ENCODE data around the gene NDUFB5. TPM values are rescaled to one million over a fixed set of nuclear protein-coding genes. Genes with fewer than 3 reads are reported as not detected.
A peak's percentile ranks its signal among the peaks of the same experiment; 100 is the strongest.

NDUFB5 gene
- total and polyA plus RNA-seq, 10 of the 15 experiments (the other 5 are each of a cell fraction or from before 2014, with no cell fraction given), result 82.0 to 320 (median 126) TPM

GRCh38 chr3:179608931-179609720 is 4.5 kb downstream of the NDUFB5 start (continued):
- TF ChIP-seq SKIL (IDR thresholded peaks at IDR 0.05; ENCODE audit: low read depth, poor library complexity, severe bottlenecking) (no peak), MAX (IDR thresholded peaks at IDR 0.05; ENCODE audit: low read depth, low read length) (no peak), SUPT20H (IDR thresholded peaks at IDR 0.05; ENCODE audit: borderline replicate concordance, control insufficient read depth, low read depth, low read length) (no peak), ATF7 (IDR thresholded peaks at IDR 0.05; ENCODE audit: low read depth) (peak; percentile 44), TARDBP (IDR thresholded peaks at IDR 0.05; ENCODE audit: borderline replicate concordance) (no peak), ELK1 (IDR thresholded peaks at IDR 0.05; ENCODE audit: low read depth, low read length) (no peak), BACH1 (IDR thresholded peaks at IDR 0.05; ENCODE audit: borderline replicate concordance) (no peak), BCLAF1 (IDR thresholded peaks at IDR 0.05) (no peak), LARP7 (IDR thresholded peaks at IDR 0.05) (no peak), E4F1 (IDR thresholded peaks at IDR 0.05; ENCODE audit: borderline replicate concordance, partially characterized antibody) (no peak), RELB (IDR thresholded peaks at IDR 0.05; ENCODE audit: low read depth) (no peak), STAT3 (IDR thresholded peaks at IDR 0.05; ENCODE audit: low read depth, low read length) (no peak), STAT1 (conservative IDR thresholded peaks at IDR 0.05) (no peak), EZH2 (IDR thresholded peaks at IDR 0.05; ENCODE audit: borderline replicate concordance, control insufficient read depth, low read depth, low read length) (no peak), USF2 (IDR thresholded peaks at IDR 0.05; ENCODE audit: borderline replicate concordance, low read depth, low read length) (no peak), RUNX3 (IDR thresholded peaks at IDR 0.05; ENCODE audit: low read length) (peak; percentile 75), BMI1 (IDR thresholded peaks at IDR 0.05; ENCODE audit: borderline replicate concordance) (no peak)
